G401.6 (cell line): ENCODE data around the gene SRSF12.
"Not testable (repeated sequence)": the region's sequence is repeated elsewhere in the genome, so short reads cannot be mapped to it uniquely, and the experiment has no call there.

Source experiments
- FAIRE-seq: peaks from 2 replicates; lab custom pipeline; 2012; peaks lifted over from hg19 to GRCh38; lab: Jason Lieb, UNC

SRSF12 gene

GRCh38 chr6:89128256-89128671, 10.4 kb upstream of the SRSF12 start:
- not testable (repeated sequence) for FAIRE-seq

DNA sequence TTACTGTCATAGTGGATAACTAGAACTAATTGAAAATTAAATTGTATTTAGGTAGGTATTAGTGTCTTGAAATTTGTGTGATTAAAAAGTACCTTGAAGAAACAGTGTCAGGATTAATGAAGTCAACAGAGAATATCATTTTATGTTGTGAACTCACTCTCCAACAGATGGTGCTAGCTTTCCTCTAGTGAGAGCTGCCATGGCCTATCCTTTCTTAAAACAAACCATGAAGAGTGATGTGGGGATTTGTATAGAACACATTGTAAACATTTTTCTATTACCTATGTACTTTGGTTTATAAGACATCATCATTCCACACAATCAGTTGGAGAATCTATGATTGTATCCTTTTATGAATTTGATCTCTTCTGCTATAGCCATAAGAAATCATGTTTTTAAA, 4.8 kb upstream of the SRSF12 start:
- FAIRE-seq: peak; percentile 97

DNA sequence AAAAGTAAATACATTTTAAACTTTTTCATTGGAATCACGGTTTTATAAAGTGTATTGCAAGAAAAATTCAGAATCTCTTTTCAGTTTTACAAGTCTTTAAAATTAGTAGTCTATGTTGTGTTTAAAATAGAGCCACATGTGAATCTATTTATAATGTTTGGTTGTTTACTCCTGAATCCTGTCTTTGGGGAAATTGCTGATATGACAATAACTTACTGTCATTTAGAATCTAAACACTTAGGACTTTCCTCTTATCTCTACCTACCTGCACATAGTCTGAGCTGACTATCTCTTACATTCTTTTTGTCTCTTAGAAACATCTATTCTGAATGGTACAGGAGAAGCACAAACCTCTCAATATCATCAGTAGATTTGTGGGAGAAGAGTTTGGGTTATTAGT, 4.1 kb upstream of the SRSF12 start:
- FAIRE-seq: peak; percentile 71

DNA sequence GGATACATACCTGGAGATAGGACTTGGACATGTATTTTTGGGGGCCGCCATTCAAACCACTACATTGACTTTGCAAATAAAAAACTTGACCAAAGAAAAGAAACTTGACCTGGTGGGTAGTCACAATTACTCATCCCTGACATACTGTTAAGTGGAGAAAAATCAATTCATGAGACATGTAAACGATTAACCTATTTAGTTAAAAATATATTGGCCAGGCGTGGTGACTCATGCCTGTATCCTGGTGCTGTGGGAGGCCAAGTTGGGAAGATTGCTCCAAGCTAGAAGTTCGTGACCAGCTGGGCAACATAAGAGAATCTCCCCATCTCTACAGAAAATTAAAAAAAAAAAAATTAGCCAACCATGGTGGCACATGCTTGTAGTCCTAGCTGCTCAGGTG, 2.5 kb upstream of the SRSF12 start:
- FAIRE-seq: no peak

- no peak for FAIRE-seq
These were observed 1.1 kb upstream of the SRSF12 start for GRCh38 chr6:89118931-89119330.

DNA sequence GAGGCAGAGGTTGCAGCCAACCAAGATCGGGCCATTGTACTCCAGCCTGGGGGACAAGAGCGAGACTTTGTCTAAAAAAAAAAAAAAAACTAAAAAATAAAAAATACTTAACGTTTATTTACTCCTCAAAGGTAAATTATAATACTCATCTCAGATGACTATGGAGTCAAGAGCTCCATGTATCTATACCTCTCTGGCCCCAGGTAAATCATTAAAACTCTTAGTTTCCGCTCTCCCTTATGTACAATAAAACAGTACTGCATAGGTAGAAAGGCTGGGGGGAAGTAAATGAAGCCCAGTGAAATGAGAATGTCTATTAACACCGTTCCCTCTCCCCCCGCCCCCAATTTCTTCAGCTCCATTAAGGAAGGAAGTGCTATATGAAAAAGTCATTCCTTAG, 1.2 kb downstream of the SRSF12 start:
- FAIRE-seq: no peak

DNA sequence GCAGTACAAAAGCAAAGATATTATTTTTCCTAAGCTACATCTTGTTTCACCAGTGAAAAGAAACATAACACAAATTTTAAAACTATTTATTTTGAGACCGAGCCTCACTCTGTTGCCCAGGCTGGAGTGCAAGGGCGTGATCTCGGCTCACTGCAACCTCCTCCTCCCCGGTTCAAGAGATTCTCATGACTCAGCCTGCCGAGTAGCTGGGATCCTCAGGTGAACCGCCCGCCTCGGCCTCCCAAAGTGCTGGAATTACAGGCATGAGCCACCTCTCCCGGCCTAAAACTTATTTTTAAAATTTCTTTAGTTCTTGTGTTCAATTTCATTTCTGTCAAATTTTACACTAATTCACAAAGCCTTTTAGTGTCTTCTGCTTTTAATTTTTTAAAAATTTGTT, 5.9 kb downstream of the SRSF12 start:
- FAIRE-seq: no peak

DNA sequence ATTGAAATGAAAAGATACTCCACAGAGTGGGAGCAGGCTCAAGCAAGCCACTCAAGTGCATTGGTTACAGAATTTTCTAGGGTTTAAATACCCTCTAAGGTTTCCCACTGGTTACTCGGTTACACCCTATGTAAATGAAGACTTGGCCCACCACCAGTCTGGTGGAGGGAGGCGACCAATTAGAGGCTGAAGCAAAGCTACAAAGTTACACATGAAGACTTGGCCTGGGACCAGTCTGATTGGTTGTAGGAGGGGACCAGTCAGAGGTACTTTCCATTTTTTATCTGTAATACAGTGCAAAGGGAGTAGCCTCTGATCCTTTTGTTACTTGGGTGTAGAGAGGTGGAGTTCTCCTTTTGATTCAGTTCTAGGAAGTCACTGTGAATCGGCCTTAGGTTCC, 7.6 kb downstream of the SRSF12 start:
- FAIRE-seq: no peak

DNA sequence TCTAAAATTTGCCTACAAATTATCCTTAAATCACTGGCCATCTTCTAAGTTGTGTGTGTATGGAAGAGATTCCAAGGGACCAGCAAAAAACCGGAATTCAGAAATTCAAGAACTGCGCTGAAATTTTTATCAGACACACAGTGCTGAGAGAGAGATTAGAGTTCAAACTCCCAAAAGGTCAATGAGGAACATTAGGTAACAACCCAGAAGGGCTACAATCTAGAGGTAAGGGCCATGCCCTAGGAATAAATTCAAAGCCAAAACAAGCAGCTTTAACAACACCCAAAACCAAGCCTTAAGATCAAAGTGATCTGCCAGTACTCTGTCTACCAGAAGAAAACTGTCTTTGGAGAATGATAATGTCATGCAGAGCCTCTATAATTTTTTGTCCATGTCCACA, 17.8 kb downstream of the SRSF12 start:
- no peak for FAIRE-seq

DNA sequence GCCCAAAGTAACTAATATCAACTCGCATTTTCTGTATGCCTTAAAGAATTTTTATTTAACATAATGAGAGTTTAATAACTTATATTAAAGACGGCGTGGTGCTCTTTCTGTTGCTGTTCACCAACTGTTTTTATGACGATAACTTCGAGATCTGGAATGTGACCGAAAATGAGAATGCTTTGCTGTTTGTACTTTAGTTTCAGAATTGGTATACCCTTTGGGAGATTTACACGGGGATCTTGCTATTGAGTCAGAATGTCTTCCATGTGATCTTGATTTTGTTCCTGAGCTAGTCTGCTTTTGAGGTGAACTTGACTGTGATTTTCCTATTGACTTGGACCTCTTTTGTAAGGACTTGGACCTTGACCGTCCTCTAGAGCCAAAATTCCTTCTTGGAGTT, 19.4 kb downstream of the SRSF12 start:
- FAIRE-seq: no peak

GRCh38 chr6:89087881-89088280, 30.0 kb downstream of the SRSF12 start:
- no peak for FAIRE-seq

DNA sequence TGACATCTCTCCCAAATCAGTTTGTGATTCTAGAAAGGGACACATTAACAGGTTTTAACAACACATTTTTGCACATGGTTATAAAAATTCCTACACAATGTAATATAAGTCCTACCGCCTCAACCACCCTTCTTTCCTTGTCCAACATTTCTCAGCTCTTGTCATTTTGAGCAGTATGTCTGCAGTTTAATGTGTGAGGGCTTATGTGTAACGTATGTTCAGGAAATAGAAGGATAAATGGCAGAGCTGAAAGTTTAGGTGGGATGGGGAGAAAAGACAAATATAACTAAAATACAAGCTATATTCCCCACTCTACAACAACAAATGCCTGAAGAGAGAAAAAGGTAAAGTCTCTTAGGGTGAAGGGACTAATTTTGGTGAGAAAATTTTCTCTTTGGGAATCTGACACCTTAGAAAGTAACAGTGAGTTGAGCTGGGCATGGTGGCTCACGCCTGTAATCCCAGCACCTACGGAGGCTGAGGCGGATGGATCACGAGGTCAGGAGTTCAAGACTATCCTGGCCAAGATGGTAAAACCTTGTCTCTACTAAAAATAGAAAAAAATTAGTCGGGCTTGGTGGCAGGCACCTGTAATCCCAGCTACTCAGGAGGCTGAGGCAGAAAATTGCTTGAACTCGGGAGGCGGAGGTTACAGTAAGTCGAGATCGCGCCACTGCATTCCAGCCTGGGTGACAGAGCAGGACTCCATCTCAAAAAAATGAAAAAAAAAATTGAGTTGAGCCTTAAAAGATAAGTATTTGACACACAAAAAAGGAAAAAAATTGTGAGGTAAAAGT, 32.3 kb downstream of the SRSF12 start:
- FAIRE-seq: no peak

GRCh38 chr6:89084954-89085353, 32.9 kb downstream of the SRSF12 start:
- no peak for FAIRE-seq

GRCh38 chr6:89084542-89084941, 33.3 kb downstream of the SRSF12 start:
- FAIRE-seq: no peak

- FAIRE-seq: no peak
These were observed 35.4 kb downstream of the SRSF12 start for GRCh38 chr6:89082486-89082891.

DNA sequence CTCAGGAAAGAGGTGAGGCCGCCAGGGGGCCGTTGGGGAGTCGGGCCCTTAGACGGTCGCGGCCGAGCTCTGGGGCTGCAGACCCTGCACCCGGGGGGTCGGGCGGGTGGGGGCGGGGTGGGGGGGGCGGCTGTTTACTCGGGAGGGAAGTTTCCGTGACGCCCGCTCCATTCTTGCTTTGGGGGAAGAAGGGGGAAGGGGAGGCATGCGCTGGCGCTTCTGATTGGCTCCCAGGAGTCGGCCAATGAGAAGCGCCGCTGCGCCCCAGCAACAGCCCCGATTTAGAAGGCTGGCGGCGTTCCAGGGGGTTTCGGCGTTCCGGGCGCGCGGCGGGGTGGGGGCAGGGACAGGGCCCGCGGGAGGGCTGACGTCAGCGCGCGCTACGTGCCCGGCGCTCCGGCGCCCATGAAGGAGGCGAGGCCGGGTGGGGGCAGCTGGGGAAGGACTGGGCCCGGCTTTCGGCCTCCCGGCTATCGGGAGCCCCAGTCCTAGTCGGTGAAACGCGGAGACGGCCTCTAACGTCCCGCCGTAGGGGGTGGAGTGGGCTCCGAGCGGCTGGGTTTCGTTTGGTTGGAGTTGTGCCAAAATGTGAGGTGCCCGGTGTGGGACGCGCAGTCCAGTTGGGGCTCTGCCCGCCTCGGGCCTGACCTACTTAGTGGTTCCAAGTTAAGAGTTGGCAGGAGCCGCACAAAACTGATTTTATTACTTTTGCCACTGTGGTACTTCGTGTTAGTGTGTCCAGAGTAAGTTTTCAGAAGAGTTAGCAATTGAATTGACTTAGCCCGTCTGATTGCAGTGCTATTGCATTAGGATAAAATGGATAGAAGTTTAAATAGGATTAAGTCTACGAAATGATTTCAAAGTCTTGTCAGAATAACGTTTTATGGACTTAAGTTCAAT, 36.2 kb downstream of the SRSF12 start:
- FAIRE-seq: peak; percentile 8

GRCh38 chr6:89081129-89081422, 36.8 kb downstream of the SRSF12 start:
- FAIRE-seq: no peak

DNA sequence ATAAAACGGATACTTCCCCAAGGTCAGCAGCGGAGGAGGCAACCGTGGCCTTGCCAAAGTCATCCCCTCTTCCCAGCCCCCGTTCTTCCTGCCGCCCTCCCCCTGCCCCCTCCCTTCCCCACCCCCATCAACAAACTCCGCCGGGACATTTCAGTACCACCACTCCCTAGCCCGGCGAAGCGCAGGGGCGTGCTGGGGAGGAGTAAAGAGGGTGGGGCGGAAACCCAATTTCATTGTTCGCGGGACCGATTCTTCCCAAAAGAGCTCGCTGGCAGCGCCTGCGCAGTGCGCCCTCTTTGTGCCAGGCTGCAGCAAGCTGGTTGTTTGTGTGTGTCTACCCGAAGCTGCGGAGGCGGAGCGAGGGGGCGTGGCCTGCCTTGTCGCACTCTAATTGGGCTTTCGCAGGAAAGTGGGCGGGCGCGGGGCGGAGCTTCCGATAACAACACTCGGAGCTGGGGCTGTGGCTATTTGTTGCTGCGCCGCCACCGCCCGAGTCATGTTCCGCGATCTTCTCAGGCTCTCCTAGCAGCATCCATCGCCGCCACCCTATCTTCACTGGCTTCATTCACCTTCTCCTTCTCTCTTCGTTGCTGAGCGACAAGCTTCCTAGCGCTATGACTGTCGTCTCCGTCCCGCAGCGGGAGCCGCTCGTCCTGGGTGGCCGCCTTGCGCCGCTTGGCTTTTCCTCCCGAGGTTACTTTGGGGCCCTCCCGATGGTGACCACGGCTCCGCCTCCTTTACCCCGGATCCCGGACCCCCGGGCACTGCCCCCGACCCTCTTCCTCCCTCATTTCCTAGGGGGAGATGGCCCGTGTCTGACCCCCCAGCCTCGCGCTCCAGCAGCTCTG, 37.4 kb downstream of the SRSF12 start, which contains the start of gene PNRC1:
Gene PNRC1 (plus strand): TSS at position 471 of the 848 bp plus-strand sequence. CDS start 144 bp downstream, at position 615.
- FAIRE-seq: peak; percentile 97

DNA sequence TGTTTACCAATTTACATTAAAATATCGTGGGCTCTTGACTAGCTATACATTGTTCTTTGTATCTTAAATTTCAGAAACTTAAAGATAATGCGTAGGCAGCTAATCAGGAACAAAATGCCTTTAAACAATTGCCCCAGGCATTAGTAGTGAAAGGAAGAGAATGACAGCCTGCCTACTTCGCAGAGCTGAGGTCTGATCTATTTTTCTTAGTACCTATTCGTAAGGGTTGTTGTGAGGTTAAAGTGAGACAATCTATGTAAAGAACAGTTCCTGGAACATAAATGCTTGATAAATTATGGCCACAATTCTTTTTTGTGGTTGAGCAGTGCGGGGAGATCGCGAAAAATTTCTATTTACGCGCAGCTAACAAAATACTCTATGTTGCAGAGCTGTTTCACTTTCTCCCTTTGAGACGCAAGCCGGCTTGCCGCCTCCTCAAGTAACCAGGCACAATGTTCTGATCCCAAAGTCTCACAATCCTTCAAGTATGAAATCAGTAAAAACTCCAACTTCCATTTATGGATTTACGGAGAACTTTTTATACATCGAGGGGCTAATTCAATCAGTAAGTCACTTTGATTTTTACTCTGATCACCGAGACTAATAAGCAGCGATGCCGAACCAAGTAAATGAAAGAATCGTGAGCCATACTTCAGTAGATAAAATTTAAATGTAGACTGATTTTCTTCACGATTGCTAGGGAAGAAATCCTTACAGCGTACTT, 38.2 kb downstream of the SRSF12 start:
- FAIRE-seq: no peak

GRCh38 chr6:89073840-89074239, 44.0 kb downstream of the SRSF12 start:
- no peak for FAIRE-seq

DNA sequence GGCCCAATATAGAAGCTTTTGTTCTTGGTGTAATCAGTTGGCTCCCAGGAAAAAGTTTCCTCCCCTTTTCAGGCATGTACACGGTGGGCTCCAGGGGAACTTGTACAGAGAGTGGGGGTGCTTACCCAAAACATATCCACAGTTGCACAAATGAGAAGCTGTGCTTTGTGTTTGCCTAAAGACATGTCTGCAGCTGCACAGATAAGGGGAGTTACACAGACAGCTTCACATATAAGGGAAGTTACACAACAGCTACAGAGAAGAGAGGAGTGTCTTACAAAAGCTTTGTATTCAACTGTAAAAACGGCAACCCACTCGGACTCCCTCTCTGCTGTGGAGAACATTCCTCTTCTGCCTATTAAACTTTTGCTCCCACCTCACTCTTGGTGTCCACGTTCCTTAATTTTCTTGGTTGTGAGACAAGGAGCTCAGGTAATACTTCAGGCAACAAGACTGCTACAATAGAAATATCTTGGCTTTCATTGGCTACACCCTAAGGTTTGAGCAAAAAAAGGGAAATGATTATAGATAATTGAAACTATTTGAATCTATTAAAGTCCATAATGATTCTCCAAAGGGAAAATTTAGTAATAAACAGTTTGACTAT, 44.8 kb downstream of the SRSF12 start:
- FAIRE-seq: no peak
